ENCODE measurements around the gene S100A7A.

S100A7A gene

DNA sequence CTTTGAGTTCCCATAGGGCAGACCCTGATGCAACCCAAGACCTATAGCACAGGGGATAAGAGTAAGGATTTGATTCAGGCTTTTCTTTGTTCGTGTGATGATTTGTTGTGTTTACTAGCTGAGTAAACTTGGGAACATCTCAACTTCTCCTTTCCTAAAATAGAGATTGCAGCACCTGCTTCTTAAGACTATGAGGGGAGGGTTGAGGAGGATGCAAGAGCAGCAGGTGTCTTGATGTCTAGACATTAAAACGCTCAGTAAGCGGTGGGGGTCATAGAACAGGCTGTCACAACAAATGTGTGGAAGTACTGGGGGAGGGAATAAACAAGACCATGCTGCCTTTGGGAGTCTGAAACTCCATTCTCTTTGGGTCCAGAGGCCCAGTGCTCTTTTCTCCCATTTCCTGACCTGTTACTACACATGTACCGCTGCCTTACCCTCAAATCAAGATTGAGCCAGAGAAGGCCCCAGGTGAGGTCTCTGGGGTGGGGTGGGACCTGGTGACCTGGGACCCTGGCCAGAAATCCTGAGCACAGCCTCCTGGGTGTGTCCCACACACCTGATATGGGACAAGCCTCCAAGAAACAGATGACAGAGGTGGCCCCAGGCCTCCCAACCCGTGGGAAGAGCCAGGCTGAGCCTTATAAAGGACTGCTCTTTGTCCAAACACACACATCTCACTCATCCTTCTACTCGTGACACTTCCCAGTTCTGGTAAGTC is at the start of gene S100A7A:
TSS of gene S100A7A (plus strand) at position 671 of the 721 bp plus-strand sequence. CDS start 1,563 bp downstream, outside the sequence.
- DNase-seq (ENCODE audit: low read depth in 2 of 2) = no peak

- DNase-seq (ENCODE audit: low read depth in 2 of 2) = no peak
Measured at GRCh38 chr1:153367090-153367489, 49.2 kb upstream of the S100A7A start.

GRCh38 chr1:153368495-153368894 is 47.8 kb upstream of the S100A7A start:
- DNase-seq (ENCODE audit: low read depth in 2 of 2) = no peak

GRCh38 chr1:153370146-153370545 is 46.2 kb upstream of the S100A7A start:
- no peak for DNase-seq (ENCODE audit: low read depth in 2 of 2)

DNA sequence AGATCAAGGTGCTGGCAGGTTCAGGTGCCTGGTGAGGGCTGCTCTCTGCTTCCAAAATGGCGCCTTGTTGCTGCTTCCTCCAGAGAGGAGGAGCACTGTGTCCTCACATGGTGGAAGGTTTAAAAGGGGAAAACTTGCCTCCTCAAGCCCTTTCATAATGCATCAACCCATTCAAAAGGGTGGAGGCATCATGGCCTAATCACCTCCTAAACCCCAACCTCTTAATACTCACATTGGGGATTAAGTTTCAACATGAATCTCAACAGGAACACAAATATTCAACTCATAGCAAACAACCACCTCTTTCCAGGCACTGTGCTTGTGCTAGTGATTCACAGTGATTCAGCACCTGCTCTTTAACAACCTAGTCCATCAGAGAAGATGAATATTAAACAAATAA is 45.1 kb upstream of the S100A7A start:
- no peak for DNase-seq (ENCODE audit: low read depth in 2 of 2)

- no peak for DNase-seq (ENCODE audit: low read depth in 2 of 2)
Measured at GRCh38 chr1:153372571-153372970, 43.7 kb upstream of the S100A7A start.

GRCh38 chr1:153374071-153374470 is 42.2 kb upstream of the S100A7A start:
- no peak for DNase-seq (ENCODE audit: low read depth in 2 of 2)

GRCh38 chr1:153375511-153375910 is 40.8 kb upstream of the S100A7A start, which contains the start of gene S100A12:
TSS of gene S100A12 (minus strand) at chr1:153375621. CDS start at chr1:153374592, 1,029 bp downstream.
- peak; percentile 60 to 61 for DNase-seq (ENCODE audit: low read depth in 2 of 2)

- DNase-seq (ENCODE audit: low read depth in 2 of 2) = no peak
Measured at GRCh38 chr1:153379591-153379990, 36.7 kb upstream of the S100A7A start.

GRCh38 chr1:153380711-153381110 is 35.6 kb upstream of the S100A7A start:
- DNase-seq (ENCODE audit: low read depth in 2 of 2) = no peak

- no peak for DNase-seq (ENCODE audit: low read depth in 2 of 2)
Measured at GRCh38 chr1:153384958-153385580, 31.3 kb upstream of the S100A7A start.

DNA sequence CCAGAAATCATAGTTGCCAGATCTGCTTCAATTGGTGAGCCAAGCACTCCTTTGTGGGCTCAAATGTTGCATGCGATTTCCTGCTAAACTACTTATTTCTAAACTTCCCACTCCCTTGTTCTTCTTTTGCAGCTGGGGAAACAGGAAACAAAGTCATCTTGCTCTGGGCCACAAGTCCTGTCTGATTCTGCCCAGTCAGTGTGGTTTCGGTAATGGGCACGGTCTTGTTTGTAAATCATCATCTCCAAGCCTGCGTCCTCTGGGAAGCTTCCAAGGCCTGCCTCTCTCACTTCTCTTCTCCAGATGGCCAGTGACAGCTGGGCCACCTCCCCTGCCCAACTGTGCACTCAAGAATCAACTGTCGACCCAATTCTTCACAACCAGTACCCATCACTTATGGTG is 29.8 kb upstream of the S100A7A start:
- DNase-seq (ENCODE audit: low read depth in 2 of 2) = no peak

- no peak for DNase-seq (ENCODE audit: low read depth in 2 of 2)
Measured at GRCh38 chr1:153387001-153387400, 29.3 kb upstream of the S100A7A start.

DNA sequence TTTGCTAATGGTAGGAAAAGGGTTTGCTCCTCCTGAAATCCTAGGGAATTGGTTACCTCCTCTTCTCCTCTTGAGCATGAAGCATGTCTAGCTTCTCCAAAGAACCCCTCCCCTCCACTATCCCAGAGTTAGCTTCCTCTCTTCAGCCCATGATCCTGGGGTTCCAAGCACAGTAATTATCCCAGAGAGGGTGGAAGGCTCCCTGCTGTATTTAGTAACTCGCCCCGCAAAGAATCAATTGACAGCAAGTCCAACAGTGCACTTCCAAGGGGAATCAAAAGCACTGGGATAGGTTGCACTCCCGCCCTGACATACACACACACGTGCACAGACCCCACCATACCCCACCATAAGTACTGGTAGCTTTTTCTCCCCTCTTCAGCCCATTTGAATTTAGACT is 28.5 kb upstream of the S100A7A start:
- DNase-seq (ENCODE audit: low read depth in 2 of 2) = no peak

GRCh38 chr1:153389401-153389800 is 26.9 kb upstream of the S100A7A start:
- no peak for DNase-seq (ENCODE audit: low read depth in 2 of 2)

GRCh38 chr1:153389973-153390879 is 26.1 kb upstream of the S100A7A start:
- no peak for DNase-seq (ENCODE audit: low read depth in 2 of 2)

DNA sequence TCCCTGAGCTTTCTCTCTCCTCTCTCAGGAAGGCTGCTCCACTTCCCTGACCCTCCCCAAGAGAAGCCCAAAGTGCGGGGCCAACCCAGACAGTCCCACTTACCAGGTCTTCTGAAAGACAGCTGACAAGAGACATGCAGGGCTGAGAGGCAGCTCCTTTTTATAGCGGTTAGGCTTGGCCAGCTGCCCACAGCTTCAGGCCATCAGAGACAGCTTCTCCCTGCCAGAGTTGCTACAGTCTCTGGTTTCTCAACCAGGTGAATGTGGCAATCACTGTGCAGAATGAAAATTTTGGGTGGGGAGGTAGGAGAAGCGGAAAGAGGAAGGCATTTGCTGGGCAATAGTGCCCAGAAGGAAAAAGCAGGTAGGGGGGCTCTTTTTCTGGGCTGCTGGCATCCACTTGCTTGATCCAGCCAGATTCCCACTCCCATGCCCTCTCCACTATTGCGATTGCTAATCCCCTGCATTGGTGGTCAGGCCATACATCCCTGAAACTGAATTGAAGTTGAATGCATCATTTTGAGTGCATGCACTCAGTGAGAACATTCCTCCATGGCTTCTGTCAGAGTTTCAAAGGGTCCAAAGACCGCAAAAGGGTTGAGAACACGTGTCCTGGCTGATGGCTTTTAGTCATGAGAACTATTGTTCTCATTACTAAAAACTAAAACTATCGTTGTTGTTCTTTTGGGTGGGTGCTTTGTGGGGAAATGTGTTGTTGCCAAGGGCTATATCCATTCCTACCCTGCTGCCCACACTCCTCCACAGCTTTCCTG is 25.2 kb upstream of the S100A7A start, which contains the start of gene S100A8:
TSS of gene S100A8 (minus strand) at position 136 of the 773 bp plus-strand sequence. CDS start 538 bp downstream, outside the sequence.
- DNase-seq (ENCODE audit: low read depth in 2 of 2) = no peak

GRCh38 chr1:153392258-153392657 is 24.1 kb upstream of the S100A7A start:
- DNase-seq (ENCODE audit: low read depth in 2 of 2) = no peak

- DNase-seq (ENCODE audit: low read depth in 2 of 2) = no peak
Measured at GRCh38 chr1:153392822-153393221, 23.5 kb upstream of the S100A7A start.

DNA sequence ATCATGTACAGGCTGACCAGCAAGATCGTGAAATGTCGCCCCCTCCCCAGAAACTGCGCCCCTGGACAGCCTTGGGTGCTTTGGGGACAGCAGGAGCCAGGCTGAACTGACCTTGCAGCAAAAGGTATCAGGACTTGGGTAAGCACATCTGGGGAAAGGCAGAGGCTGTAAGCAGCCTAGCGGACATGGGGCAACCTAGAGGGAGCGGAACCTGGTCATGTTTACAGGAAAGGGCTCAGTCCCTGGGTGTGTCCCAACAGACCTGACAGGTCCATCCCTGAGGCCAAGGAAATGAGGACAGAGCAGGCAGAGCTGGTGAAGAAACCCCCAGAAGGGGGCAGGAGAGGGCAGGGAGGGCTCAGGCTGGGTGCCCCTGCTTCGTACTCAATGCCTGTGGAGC is 22.4 kb upstream of the S100A7A start:
- DNase-seq (ENCODE audit: low read depth in 2 of 2) = no peak

GRCh38 chr1:153394391-153394790 is 21.9 kb upstream of the S100A7A start:
- no peak for DNase-seq (ENCODE audit: low read depth in 2 of 2)

All from fibroblast of skin of left quadriceps (primary cell).